ENCODE data around the gene P2RX4. TPM values are rescaled to one million over a fixed set of nuclear protein-coding genes. Genes with fewer than 3 reads are reported as not detected.

P2RX4 gene
- total and polyA plus RNA-seq, 2 of the 8 experiments (the other 6 are each of a cell fraction or from before 2014, with no cell fraction given): 9.5 to 12.2 TPM

GRCh38 chr12:121238086-121238485 lies 28.2 kb downstream of the P2RX4 start:
- ChIA-PET CTCF (ENCODE audit: partially characterized antibody) (interaction anchor here (0.7 to 1.7 kb wide), 8 partner anchors 10 to 201 kb away, joined by 3 to 5 read pairs (median 4); no protein-coding TSS in a partner anchor), POLR2A (ENCODE audit: partially characterized antibody) (interaction anchor here (0.6 to 1.4 kb wide), 6 partner anchors 9 to 499 kb away, joined by 3 read pairs; partner anchors contain the start of gene RNF34)
- Histone ChIP-seq H3K9ac (replicated peaks in 1 of 4; ENCODE audit: extremely low read depth in 1 of 4, low read depth in 3 of 4, low read length in 3 of 4) (no peak overlapping the region; a peak in 1 of 7 replicates), H3K4me1 (replicated peaks in 1 of 4; ENCODE audit: control insufficient read depth in 3 of 4, insufficient read depth in 4 of 4, low read length in 3 of 4) (peaks cover 0 to 16% (median 7%) of the 10 kb centered on the region in 4 experiments; a peak in 6 of 7 replicates), H3K56ac (replicated peaks; ENCODE audit: insufficient read length, low read depth, low read length) (no peak overlapping the region), H3K79me2 (ENCODE audit: control insufficient read depth in 1 of 2, insufficient read depth in 2 of 2, low read length in 2 of 2) (no peaks in the 10 kb centered on the region), H2AFZ (ENCODE audit: low read length) (no peak overlapping the region), H2BK20ac (ENCODE audit: low read length) (no peak overlapping the region), H2BK120ac (replicated peaks; ENCODE audit: low read depth, low read length) (no peak overlapping the region), H3K9me3 (ENCODE audit: insufficient read depth in 2 of 2, low read depth in 1 of 2, low read length in 1 of 2) (no peaks in the 10 kb centered on the region), H3K4me2 (ENCODE audit: insufficient read depth in 1 of 2, low read depth in 2 of 2, low read length in 2 of 2) (no peak overlapping the region), H3K79me1 (ENCODE audit: low read depth, low read length) (no peaks in the 10 kb centered on the region), H3K27ac (ENCODE audit: low read depth, low read length) (no peak overlapping the region), H3K4ac (replicated peaks; ENCODE audit: insufficient read length, low read depth, low read length) (no peak overlapping the region), H4K8ac (ENCODE audit: extremely low read depth, insufficient read depth, low read length) (no peak overlapping the region), H3K18ac (ENCODE audit: extremely low read depth, low read length) (no peak overlapping the region), H2BK5ac (ENCODE audit: low read depth, low read length) (0 out of 2 replicates have a peak overlapping the region, but pooled peaks have one; percentile 27), H3K23me2 (ENCODE audit: low read depth, low read length) (no peaks in the 10 kb centered on the region), H3K27me3 (replicated peaks in 1 of 4; ENCODE audit: control insufficient read depth in 3 of 4, extremely low read depth in 1 of 4, insufficient read depth in 3 of 4, low read length in 3 of 4) (no peaks in the 10 kb centered on the region), H3K4me3 (ENCODE audit: extremely low read depth in 1 of 4, insufficient read depth in 2 of 4, low read depth in 3 of 4, low read length in 4 of 4) (no peak overlapping the region), H3K23ac (ENCODE audit: insufficient read length) (no peak overlapping the region), H2AK5ac (ENCODE audit: low read depth, low read length) (no peak overlapping the region), H4K91ac (replicated peaks; ENCODE audit: insufficient read length, low read length) (no peak overlapping the region), H3K36me3 (ENCODE audit: control insufficient read depth in 2 of 4, insufficient read depth in 4 of 4, low read length in 3 of 4) (peaks cover 0 to 7% (median 0%) of the 10 kb centered on the region in 4 experiments; a peak in 3 of 8 replicates), H4K5ac (ENCODE audit: insufficient read length, low read depth, low read length) (no peak overlapping the region), H2BK15ac (ENCODE audit: low read length) (no peak overlapping the region), H4K20me1 (replicated peaks in 1 of 2; ENCODE audit: control insufficient read depth in 1 of 2, insufficient read depth in 2 of 2, low read length in 2 of 2) (peaks cover 0 to 2% of the 10 kb centered on the region in 2 experiments), H2BK12ac (ENCODE audit: low read depth, low read length) (no peak overlapping the region), H3K14ac (ENCODE audit: insufficient read length) (no peak overlapping the region)
- DNase-seq (ENCODE audit: low read depth in 1 of 2, low spot score in 2 of 2) (no peak), FAIRE-seq (no peak)
- 89% methylated on average over 4 of the region's 4 CpGs; no CpG with 5 or more reads in 1 of the 2 experiments for WGBS, 2 experiments (ENCODE audit: extremely low coverage in 1 of 2, insufficient coverage in 1 of 2, insufficient read length in 1 of 2, insufficient replicate concordance in 2 of 2, low coverage in 1 of 2, low lambda C conversion rate in 2 of 2, missing lambda C conversion rate in 1 of 2)
- TF ChIP-seq CBX5 (IDR thresholded peaks at IDR 0.05; ENCODE audit: low read depth, low read length): no peak
- TF ChIP-seq PHF8 (conservative IDR thresholded peaks at IDR 0.05; ENCODE audit: low read depth, low read length): no peak
- TF ChIP-seq RXRA (IDR thresholded peaks at IDR 0.05; ENCODE audit: insufficient read depth, low read depth, low read length): no peak
- TF ChIP-seq NRF1 (IDR thresholded peaks at IDR 0.05; ENCODE audit: low read depth, low read length): no peak
- TF ChIP-seq GTF2F1 (IDR thresholded peaks at IDR 0.05; ENCODE audit: borderline replicate concordance, low read depth, low read length): no peak
- no peak for TF ChIP-seq SIN3A (conservative IDR thresholded peaks at IDR 0.05 in 1 of 2, IDR thresholded peaks at IDR 0.05 in 1 of 2; ENCODE audit: low read depth in 1 of 2, low read length in 2 of 2)
- TF ChIP-seq SIX5 (IDR thresholded peaks at IDR 0.05; ENCODE audit: low read depth, low read length): no peak
- TF ChIP-seq BRCA1 (IDR thresholded peaks at IDR 0.05; ENCODE audit: low read depth, low read length): no peak
- no peak for TF ChIP-seq FOSL1 (IDR thresholded peaks at IDR 0.05; ENCODE audit: insufficient read depth, low read depth, low read length)
- no peak for TF ChIP-seq TAF1 (IDR thresholded peaks at IDR 0.05; ENCODE audit: low read depth, low read length)
- no peak for TF ChIP-seq TEAD4 (IDR thresholded peaks at IDR 0.05; ENCODE audit: low read depth, low read length)
- TF ChIP-seq ASH2L (IDR thresholded peaks at IDR 0.05; ENCODE audit: low read length): no peak
- TF ChIP-seq EZH2 (IDR thresholded peaks at IDR 0.05; ENCODE audit: low read depth, low read length, severe bottlenecking): no peak
- TF ChIP-seq EP300 (IDR thresholded peaks at IDR 0.05; ENCODE audit: borderline replicate concordance in 1 of 2, low read depth in 2 of 2, low read length in 2 of 2): no peak
